A549 (cell line): ENCODE results near the gene SNX17. TPM values are rescaled to one million over a fixed set of nuclear protein-coding genes. Genes with fewer than 3 reads are reported as not detected.

ENCODE experiments used
- ATAC-seq, 2 experiments: fragments of 200-7000 bp in 1 of 2; fragments of >200 bp in 1 of 2; cut with Nextera tagmentation in 1 of 2; cut with Tn5 transposase in 1 of 2; 3 replicates each; pipeline versions ENCODE4 v1.8.0 to v1.9.1; 2018 to 2020; ENCODE audit warnings: mild to moderate bottlenecking in 1 of 2, moderate library complexity in 1 of 2
- CTCF ChIA-PET: fragments of 300-600 bp; sonication (Branson Sonifier 250); formaldehyde crosslinking; extraction: SDS; loops from one replicate; lab custom pipeline; 2021; ENCODE audit warnings: antibody characterized with exemption, inconsistent platforms; lab: Yijun Ruan, JAX
- POLR2A ChIA-PET: fragments of 350-600 bp; formaldehyde crosslinking; extraction: SDS; loops from one replicate; lab custom pipeline; 2021; ENCODE audit warnings: antibody characterized with exemption, inconsistent platforms; lab: Yijun Ruan, JAX
- DNase-seq, 2 experiments: peaks; one replicate each; pipeline versions ENCODE4 v3.0.0 to v3.0.0-alpha.2; 2011 to 2016; ENCODE audit warnings: low read depth in 1 of 2, low spot score in 1 of 2
- FAIRE-seq: peaks from 2 replicates; lab custom pipeline; 2011; peaks lifted over from hg19 to GRCh38; lab: Jason Lieb, UNC
- H3K27ac ChIP-seq, 2 experiments: fragments of >200 bp; sonication (Bioruptor Twin); formaldehyde crosslinking; 3 replicates each; pipeline ENCODE4 v1.5.1; 2016 to 2017
- H3K4me1 ChIP-seq: fragments of >200 bp; sonication (Bioruptor Twin); formaldehyde crosslinking; 3 replicates; pipeline ENCODE4 v1.6.1; 2016
- H3K4me2 ChIP-seq: fragments of >200 bp; sonication (Bioruptor Twin); formaldehyde crosslinking; 3 replicates; pipeline ENCODE4 v1.6.1; 2016
- H3K4me3 ChIP-seq: fragments of >200 bp; sonication (Bioruptor Twin); formaldehyde crosslinking; 3 replicates; pipeline ENCODE4 v1.5.1; 2016
- H3K9me3 ChIP-seq: fragments of >200 bp; sonication (Bioruptor Twin); formaldehyde crosslinking; 3 replicates; pipeline ENCODE4 v1.6.1; 2016
- BHLHE40 ChIP-seq: IDR thresholded peaks from 2 replicates; pipeline ENCODE4 v1.6.1; 2012; ENCODE audit warnings: low read depth, low read length, inconsistent platforms
- CBX2 ChIP-seq: fragments of 200-600 bp; sonication (generic); IDR thresholded peaks from 2 replicates; pipeline ENCODE4 v1.6.1; 2016; ENCODE audit warnings: low read depth, mild to moderate bottlenecking, borderline replicate concordance
- CBX8 ChIP-seq: fragments of 200-600 bp; sonication (generic); IDR thresholded peaks from 2 replicates; pipeline ENCODE4 v1.6.1; 2016
- CEBPB ChIP-seq, 2 experiments: fragments of >200 bp in 1 of 2; sonication (Bioruptor Twin) in 1 of 2; formaldehyde crosslinking in 1 of 2; IDR thresholded peaks; 2 replicates each; pipeline ENCODE4 v1.6.1; 2012 to 2016
- CHD4 ChIP-seq: fragments of 200-600 bp; sonication (generic); IDR thresholded peaks from 2 replicates; pipeline ENCODE4 v1.6.1; 2016; ENCODE audit warnings: antibody characterized with exemption, mild to moderate bottlenecking, borderline replicate concordance
- E2F6 ChIP-seq: IDR thresholded peaks from 2 replicates; pipeline ENCODE4 v1.6.1; 2012; ENCODE audit warnings: low read depth, borderline replicate concordance
- EP300 ChIP-seq, 2 experiments: fragments of >200 bp; sonication (Bioruptor Twin); formaldehyde crosslinking; IDR thresholded peaks; 2 replicates in 1 of 2; 3 replicates in 1 of 2; pipeline ENCODE4 v1.6.1; 2016 to 2017
- HEYL ChIP-seq: fragments of 250-450 bp; sonication (Bioruptor Pico); IDR thresholded peaks from 2 replicates; pipeline ENCODE4 v1.8.0; 2021; ENCODE audit warnings: mild to moderate bottlenecking, moderate library complexity
- HOXA7 ChIP-seq: fragments of 250-450 bp; sonication (Bioruptor Pico); IDR thresholded peaks from 2 replicates; pipeline ENCODE4 v1.5.0; 2020; ENCODE audit warnings: mild to moderate bottlenecking, moderate library complexity
- JUN ChIP-seq, 2 experiments: fragments of >200 bp; sonication (Bioruptor Twin); formaldehyde crosslinking; IDR thresholded peaks; 2 replicates in 1 of 2; 3 replicates in 1 of 2; pipeline ENCODE4 v1.6.1; 2016 to 2017
- JUNB ChIP-seq: fragments of >200 bp; sonication (Bioruptor Twin); formaldehyde crosslinking; IDR thresholded peaks from 2 replicates; pipeline ENCODE4 v1.6.1; 2016
- KDM5A ChIP-seq: fragments of 200-600 bp; sonication (generic); IDR thresholded peaks from 2 replicates; pipeline ENCODE4 v1.6.1; 2016; ENCODE audit warnings: antibody characterized with exemption, mild to moderate bottlenecking
- MAX ChIP-seq: IDR thresholded peaks from 2 replicates; pipeline ENCODE4 v1.6.1; 2012
- MYC ChIP-seq: IDR thresholded peaks from 2 replicates; pipeline ENCODE4 v1.6.1; 2012; ENCODE audit warnings: mild to moderate bottlenecking, inconsistent platforms, low read length, improper control_type of control experiment, borderline replicate concordance
- NPAS2 ChIP-seq: fragments of 250-450 bp; sonication (Bioruptor Pico); IDR thresholded peaks from 2 replicates; pipeline ENCODE4 v1.8.0; 2022; ENCODE audit warnings: mild to moderate bottlenecking, moderate library complexity, borderline replicate concordance
- PBX3 ChIP-seq: IDR thresholded peaks from 2 replicates; pipeline ENCODE4 v1.6.1; 2012
- RARB ChIP-seq: fragments of 250-450 bp; sonication (Bioruptor Pico); IDR thresholded peaks from 2 replicates; pipeline ENCODE4 v1.8.0; 2021; ENCODE audit warnings: mild to moderate bottlenecking, moderate library complexity
- SMC3 ChIP-seq: fragments of >200 bp; sonication (Bioruptor Twin); formaldehyde crosslinking; IDR thresholded peaks from 3 replicates; pipeline ENCODE4 v1.6.1; 2018; ENCODE audit warnings: inconsistent platforms
- SREBF2 ChIP-seq: fragments of 450-650 bp; IDR thresholded peaks from 2 replicates; pipeline ENCODE4 v1.6.1; 2014; ENCODE audit warnings: mild to moderate bottlenecking, moderate library complexity
- ZC3H11A ChIP-seq: fragments of 450-650 bp; IDR thresholded peaks from 2 replicates; pipeline ENCODE4 v1.6.1; 2014; ENCODE audit warnings: antibody characterized with exemption, mild to moderate bottlenecking
- ZFP36 ChIP-seq: fragments of 450-650 bp; IDR thresholded peaks from 2 replicates; pipeline ENCODE4 v1.6.1; 2014; ENCODE audit warnings: borderline replicate concordance; ENCODE audit not compliant: partially characterized antibody
- WGBS: methylation state at CpG from one replicate; pipeline ENCODE4 v1.1.6; 2017; ENCODE audit errors: missing lambda C conversion rate; 5-methylcytosine and 5-hydroxymethylcytosine counted together
- polyA plus RNA-seq, 4 experiments: library from polyadenylated mRNA; depleted of rRNA in 3 of 4; stranded (reverse); fragments of >200 nt; fragmentation: RNase III in 1 of 4; extraction: RNeasy Plus Mini Kit Qiagen cat#74134 plus additional on column Dnase treatment in 1 of 4; gene quantifications; 2 replicates in 3 of 4; 3 replicates in 1 of 4; pipeline ENCODE4 v1.2.3, GENCODE V29; 2011 to 2017
- TF ChIP-seq, protein P1 (sequence below): fragments of 250-450 bp; sonication (Bioruptor Pico); IDR thresholded peaks from 2 replicates; pipeline ENCODE4 v1.5.0; 2020; ENCODE audit warnings: low read depth, mild to moderate bottlenecking, moderate library complexity

Gene SNX17
- polyA plus RNA-seq, 2 of the 4 experiments (the other 2 are of a cell fraction), result 141 to 154 TPM

DNA sequence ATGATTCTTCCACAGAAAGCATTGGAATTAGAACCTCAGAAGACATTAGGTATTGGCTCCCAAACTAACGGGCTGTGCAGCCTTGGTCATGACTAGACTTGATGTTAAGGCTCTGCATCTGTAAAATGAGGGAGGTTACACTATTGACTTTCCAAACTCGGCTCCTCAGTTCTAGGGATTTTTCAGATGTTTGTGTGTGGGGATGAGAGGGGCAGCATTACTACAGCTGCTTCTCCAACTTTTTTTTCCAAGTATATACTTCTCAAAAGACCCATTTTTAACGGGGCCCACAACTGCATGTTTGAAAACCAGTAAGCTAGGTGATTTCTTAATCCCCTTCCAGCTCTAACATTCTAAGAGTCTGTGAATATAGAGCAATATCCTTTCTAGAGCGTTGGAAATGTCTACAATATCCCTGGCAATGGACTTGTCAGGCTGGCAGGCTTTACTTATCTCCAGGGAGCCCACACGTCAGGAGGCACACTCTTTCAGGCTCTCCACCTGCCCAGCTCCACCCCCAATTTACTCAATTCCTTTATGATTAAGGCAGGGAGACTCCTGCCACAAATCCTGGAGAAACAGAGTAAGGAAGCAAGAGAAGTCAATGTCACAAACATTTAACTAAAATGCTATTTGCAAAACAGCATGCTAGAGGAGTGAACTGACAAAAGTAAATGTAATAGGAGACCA lies 46.7 kb upstream of the SNX17 start:
- Histone ChIP-seq H3K27ac (peak overlapping the region; percentile 93 to 99), H3K4me1 (peaks cover 31% of the 10 kb centered on the region), H3K4me2 (peak overlapping the region; percentile 82), H3K9me3 (no peaks in the 10 kb centered on the region), H3K4me3 (peak overlapping the region; percentile 58)
- DNase-seq (no peak), ATAC-seq (peak in 1 of 2 experiments; percentile 0; a peak in 1 of 6 replicates), FAIRE-seq (no peak)
- TF ChIP-seq ZFP36, result no peak
- TF ChIP-seq NPAS2 (CRISPR knock-in tag), result no peak
- peak; percentile 60; the same call in 1 of the 2 replicates for TF ChIP-seq HOXA7 (CRISPR knock-in tag)
- no peak for TF ChIP-seq E2F6
- no peak for TF ChIP-seq JUNB
- WGBS, result 12% methylated on average over 5 of the region's 5 CpGs
- ChIA-PET CTCF (interaction anchor here (0.7 to 12.8 kb wide), 10 partner anchors 14 to 252 kb away, joined by 3 to 171 read pairs (median 4); partner anchors contain the start of genes EIF2B4 and SNX17), POLR2A (interaction anchor here (1.0 kb wide), 1 partner anchor 45 kb away, joined by 3 read pairs; no protein-coding TSS in a partner anchor)

GRCh38 chr2:27324720-27325119 lies 45.7 kb upstream of the SNX17 start:
- CTCF ChIA-PET, result interaction anchor here (0.8 to 3.1 kb wide), 5 partner anchors 12 to 47 kb away, joined by 3 to 10 read pairs (median 4); partner anchors contain the start of gene SNX17
- H3K27ac ChIP-seq, result no peak overlapping the region
- H3K4me1 ChIP-seq, result peaks cover 31% of the 10 kb centered on the region
- TF ChIP-seq CHD4 (no peak), CEBPB (IDR thresholded peaks at IDR 0.05) (peak in 1 of 2 experiments; percentile 37; a peak in 1 of 4 replicates)
- TF ChIP-seq, all 56 proteins: peak for 1
- Histone ChIP-seq H3K4me3 (no peak overlapping the region), H3K4me2 (no peak overlapping the region), H3K9me3 (no peaks in the 10 kb centered on the region)
- ATAC-seq (no peak), DNase-seq (no peak), FAIRE-seq (no peak)
- POLR2A ChIA-PET, result no interaction called here
- WGBS, result 95% methylated on average over 5 of the region's 5 CpGs

- Histone ChIP-seq H3K27ac (no peak overlapping the region), H3K9me3 (no peaks in the 10 kb centered on the region), H3K4me3 (no peak overlapping the region), H3K4me1 (no peaks in the 10 kb centered on the region), H3K4me2 (no peak overlapping the region)
- ChIA-PET POLR2A (no interaction called here), CTCF (interaction anchor here (0.6 to 5.6 kb wide), 4 partner anchors 8 to 138 kb away, joined by 3 to 25 read pairs (median 4); partner anchors contain the start of genes EIF2B4 and SNX17)
- no peak for FAIRE-seq
- WGBS, result 92% methylated on average over 3 of the region's 3 CpGs
- no peak for DNase-seq
- peak; percentile 16 to 50; a peak in 4 of 6 replicates for ATAC-seq
- TF ChIP-seq, protein P1, sequence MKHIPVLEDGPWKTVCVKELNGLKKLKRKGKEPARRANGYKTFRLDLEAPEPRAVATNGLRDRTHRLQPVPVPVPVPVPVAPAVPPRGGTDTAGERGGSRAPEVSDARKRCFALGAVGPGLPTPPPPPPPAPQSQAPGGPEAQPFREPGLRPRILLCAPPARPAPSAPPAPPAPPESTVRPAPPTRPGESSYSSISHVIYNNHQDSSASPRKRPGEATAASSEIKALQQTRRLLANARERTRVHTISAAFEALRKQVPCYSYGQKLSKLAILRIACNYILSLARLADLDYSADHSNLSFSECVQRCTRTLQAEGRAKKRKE (CRISPR knock-in tag), result no peak
- TF ChIP-seq ZC3H11A, result no peak
- no peak for TF ChIP-seq EP300 (IDR thresholded peaks at IDR 0.05)
- TF ChIP-seq PBX3, result no peak
- no peak for TF ChIP-seq BHLHE40
- no peak for TF ChIP-seq ZFP36
- TF ChIP-seq MYC, result no peak
- no peak for TF ChIP-seq CBX8
- TF ChIP-seq HEYL (CRISPR knock-in tag), result no peak
- TF ChIP-seq JUN (IDR thresholded peaks at IDR 0.05), result no peak
- no peak for TF ChIP-seq RARB (CRISPR knock-in tag)
- TF ChIP-seq MAX, result no peak
- no peak for TF ChIP-seq CBX2
- no peak for TF ChIP-seq SREBF2
- no peak for TF ChIP-seq KDM5A
- TF ChIP-seq SMC3, result no peak
- TF ChIP-seq, all 56 proteins: peak for 0
Measured at GRCh38 chr2:27335311-27335710, 35.1 kb upstream of the SNX17 start.
